Activated naive CD4-positive, alpha-beta T cell (primary cell): ENCODE data around the gene OPN1MW3.
"Not testable (repeated sequence)": the region's sequence is repeated elsewhere in the genome, so short reads cannot be mapped to it uniquely, and the experiment has no call there.

Experiments
- DNase-seq, 4 experiments: peaks; one replicate each; lab custom pipeline; 2025; lab: John Stamatoyannopoulos, UW

Gene OPN1MW3

DNA sequence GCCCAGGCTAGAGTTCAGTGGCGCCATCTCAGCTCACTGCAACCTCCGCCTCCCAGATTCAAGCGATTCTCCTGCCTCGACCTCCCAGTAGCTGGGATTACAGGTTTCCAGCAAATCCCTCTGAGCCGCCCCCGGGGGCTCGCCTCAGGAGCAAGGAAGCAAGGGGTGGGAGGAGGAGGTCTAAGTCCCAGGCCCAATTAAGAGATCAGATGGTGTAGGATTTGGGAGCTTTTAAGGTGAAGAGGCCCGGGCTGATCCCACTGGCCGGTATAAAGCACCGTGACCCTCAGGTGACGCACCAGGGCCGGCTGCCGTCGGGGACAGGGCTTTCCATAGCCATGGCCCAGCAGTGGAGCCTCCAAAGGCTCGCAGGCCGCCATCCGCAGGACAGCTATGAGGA, at the start of gene OPN1MW3:
Gene OPN1MW3 (plus strand): TSS at position 301 of the 400 bp plus-strand sequence. CDS start 38 bp downstream, at position 339.
- not testable (repeated sequence) for DNase-seq

DNA sequence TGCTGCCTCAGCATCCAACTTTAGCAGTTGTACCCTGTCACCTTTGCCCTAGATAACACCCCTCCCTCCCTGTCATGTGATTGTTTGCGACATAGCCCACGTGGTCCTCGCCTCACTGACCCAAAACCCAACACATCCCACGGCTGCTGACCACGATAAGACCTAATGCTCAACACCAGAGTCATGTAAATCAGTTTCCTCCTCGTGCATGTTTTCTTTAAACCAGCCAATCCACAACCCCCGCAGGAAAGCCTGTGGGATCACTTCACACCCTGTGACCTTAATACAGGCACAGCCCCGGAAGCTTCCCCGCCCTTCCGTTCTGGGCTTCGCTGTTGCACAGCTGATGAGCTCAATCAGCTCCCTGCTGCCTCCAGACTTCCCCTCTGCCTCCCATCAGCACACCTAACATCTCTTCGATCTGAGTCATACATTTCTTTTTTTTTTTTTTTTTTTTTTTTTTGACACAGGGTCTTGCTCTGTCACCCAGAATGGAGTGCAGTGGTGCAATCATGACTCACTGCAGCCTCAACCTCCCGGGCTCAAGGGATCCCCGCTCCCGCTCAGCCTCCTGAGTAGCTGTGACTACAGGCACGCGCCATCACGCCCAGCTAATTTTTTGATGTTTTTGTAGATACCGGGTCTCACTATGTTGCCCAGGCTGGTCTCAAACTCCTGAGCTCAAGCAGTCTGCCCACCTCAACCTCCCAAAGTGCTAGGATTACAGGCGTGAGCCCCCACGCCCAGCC, 47.5 kb upstream of the OPN1MW3 start:
- DNase-seq: not testable (repeated sequence)

DNA sequence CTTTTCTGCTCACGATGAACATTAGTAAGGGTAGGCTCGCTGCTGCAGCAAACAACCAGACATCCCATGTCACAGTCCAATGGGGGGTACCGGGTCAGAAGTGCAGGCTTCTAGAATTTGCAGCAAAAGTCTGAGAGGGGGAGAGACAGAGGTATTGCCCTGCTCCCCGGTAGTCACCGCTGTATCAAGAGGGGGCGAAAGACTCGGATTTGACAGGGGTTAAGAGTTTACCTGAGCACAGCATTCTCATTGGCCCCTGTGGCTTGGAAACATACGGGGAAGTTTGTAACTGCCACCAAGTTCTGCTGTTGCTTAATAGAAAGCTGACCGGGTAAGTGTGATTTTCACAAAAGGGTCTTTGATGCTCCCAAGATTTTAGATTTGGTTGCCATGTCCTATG, 46.3 kb upstream of the OPN1MW3 start:
- not testable (repeated sequence) for DNase-seq

DNA sequence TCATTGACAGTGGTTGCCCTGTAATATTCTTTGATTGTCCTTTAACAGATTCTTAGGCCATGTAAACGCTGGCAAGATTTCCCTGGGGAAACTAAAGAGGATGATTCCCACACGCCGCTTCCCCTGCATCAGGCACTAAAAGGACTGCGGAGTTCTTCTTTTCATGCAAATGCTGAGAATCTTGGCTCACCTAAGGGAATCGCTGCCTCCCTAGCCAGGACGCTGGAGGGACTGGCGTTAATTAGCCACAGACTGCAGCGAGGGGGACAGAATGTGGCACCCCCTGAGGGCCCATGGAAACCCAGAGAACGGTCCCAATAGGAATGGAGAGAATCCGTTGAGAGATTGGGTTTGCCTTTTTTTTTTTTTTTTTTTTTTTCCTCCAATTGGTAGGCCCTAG, 45.9 kb upstream of the OPN1MW3 start:
- not testable (repeated sequence) for DNase-seq

DNA sequence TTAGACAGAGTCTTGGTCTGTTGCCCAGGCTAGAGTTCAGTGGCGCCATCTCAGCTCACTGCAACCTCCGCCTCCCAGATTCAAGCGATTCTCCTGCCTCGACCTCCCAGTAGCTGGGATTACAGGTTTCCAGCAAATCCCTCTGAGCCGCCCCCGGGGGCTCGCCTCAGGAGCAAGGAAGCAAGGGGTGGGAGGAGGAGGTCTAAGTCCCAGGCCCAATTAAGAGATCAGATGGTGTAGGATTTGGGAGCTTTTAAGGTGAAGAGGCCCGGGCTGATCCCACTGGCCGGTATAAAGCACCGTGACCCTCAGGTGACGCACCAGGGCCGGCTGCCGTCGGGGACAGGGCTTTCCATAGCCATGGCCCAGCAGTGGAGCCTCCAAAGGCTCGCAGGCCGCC, 37.9 kb upstream of the OPN1MW3 start, which contains the start of gene OPN1MW2:
Gene OPN1MW2 (plus strand): TSS at position 301 of the 400 bp plus-strand sequence. CDS start 60 bp downstream, at position 361.
- not testable (repeated sequence) for DNase-seq

DNA sequence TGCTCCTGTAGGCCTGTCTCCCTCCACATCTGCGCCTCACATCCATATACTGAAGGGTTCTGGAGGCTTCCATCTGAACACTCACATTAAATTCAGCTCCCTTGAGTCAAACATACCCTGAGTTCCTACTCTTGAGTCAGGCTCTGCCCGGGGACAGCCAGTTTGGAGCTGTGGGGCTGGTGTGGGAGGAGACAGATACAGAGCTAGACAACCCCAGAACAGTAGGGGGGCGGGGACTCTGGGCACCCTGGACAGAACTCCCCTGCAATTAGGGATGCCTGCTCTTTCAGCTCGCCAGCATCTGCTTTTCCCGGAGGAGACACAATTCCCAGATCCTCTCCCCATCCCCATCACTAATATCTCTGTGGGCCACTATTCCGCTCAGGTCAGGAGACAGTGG, 32.1 kb upstream of the OPN1MW3 start:
- not testable (repeated sequence) for DNase-seq

DNA sequence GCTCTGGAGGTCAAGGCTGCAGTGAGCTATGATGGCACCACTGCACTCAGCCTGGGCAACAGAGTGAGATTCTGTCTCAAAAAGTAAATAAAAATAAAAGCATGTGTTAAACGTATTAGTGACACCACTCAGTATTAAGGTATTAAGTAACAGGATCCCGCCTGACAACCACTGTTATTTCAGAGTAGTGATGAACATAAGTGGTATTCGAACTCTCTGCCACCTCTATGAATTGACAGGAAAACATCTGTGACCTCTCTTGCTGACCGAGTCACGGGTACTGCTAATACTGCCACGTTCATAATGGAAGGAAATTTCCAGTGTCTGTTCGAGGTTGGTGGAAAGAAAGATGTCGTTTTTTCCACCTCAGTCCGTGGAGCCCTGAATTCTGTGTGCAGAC, 30.7 kb upstream of the OPN1MW3 start:
- DNase-seq: not testable (repeated sequence)

DNA sequence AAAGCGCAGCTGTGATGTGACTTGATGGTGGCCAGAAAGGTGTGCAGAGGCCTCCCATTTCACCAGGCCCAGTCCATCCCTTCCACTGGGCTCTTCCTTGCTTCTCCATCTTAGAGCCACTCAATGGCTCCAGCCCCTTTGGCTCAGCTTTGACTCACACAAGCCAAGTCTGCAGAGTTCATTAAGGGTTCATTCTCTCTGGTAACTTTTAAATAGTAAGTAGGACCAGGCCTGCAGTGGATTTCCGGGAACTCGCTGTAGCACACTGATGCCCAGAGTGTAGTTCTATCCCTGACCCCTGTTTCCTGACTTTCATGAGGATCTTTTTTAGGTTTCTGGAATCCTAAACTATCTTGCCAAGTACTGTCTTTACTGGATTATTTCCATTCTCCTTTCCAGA, 25.9 kb upstream of the OPN1MW3 start:
- not testable (repeated sequence) for DNase-seq

DNA sequence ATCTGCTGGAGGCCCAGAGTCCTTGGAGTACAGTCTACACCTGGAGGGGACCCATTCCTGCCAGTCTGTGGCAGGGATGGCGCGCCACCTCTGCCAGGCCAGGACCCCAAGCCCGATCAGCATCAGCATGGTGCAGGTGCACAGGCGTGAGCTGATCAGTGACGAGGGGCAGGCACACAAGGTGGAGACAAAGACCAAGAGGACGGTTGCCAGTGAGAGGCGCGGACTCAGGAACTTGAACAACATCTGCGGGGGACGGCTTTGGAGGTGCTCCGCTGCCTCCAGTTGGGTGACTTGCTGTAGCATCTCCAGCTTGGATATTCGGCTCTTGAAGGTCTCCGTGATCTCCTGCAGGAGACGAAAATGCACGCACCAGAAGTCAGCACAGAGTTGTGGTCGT, 23.8 kb upstream of the OPN1MW3 start:
- DNase-seq: not testable (repeated sequence)

DNA sequence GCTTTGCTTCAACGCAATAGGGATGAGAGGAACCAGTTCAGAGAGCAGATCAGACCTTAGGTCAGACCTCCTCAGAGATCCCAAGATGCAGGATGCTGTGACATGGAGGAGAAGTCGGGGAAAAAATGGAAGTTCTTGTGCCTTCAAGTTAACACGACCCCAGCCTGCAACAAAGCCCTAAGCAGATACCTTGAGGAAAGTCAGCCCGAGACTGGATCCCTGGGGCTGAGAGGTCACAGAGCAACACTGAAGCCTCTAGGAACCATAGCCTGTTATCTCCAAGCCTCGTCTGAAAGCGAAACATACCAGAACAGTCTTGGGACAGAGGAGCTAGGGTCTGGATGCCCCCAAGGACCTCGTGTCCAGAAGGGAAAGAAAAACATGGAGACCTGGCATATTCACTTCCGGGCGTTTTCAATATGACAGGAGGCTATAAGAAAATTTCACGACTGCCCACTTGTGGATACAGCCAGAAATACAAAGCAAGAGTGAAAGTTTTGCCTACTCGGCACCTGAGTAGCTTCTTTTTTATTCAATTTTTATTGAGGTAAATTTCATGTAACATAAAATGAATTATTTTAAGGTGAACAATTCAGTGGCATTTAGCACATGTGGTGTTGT, 18.3 kb upstream of the OPN1MW3 start:
- not testable (repeated sequence) for DNase-seq

DNA sequence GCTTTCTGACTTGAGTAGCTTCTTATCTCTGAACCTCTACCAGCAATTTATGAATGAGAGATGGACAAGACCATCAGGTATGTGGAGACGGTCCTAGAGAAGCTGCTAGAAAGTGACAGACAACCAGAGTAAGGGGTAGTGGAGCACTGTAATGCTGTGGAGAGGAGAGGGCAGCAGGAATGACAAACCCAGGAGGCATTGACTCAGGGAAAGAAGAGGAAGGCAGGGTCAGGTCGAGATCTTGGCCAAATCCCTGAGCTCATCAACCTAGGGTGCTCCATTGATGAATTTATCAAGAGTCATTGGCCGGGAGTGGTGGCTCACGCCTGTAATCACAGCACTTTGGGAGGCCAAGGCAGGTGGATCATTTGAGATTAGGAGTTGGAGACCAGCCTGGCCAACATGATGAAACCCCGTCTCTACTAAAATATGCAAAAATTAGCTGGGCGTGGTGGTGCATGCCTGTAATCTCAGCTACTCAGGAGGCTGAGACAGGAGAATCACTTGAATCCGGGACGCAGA, 17.3 kb upstream of the OPN1MW3 start:
- DNase-seq: not testable (repeated sequence)

DNA sequence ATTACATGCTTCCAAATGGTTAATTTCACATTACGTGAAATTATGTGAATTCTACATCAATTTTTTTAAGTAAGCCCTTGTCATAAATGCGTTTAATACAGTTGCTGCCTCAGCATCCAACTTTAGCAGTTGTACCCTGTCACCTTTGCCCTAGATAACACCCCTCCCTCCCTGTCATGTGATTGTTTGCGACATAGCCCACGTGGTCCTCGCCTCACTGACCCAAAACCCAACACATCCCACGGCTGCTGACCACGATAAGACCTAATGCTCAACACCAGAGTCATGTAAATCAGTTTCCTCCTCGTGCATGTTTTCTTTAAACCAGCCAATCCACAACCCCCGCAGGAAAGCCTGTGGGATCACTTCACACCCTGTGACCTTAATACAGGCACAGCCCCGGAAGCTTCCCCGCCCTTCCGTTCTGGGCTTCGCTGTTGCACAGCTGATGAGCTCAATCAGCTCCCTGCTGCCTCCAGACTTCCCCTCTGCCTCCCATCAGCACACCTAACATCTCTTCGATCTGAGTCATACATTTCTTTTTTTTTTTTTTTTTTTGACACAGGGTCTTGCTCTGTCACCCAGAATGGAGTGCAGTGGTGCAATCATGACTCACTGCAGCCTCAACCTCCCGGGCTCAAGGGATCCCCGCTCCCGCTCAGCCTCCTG, 9.9 kb upstream of the OPN1MW3 start:
- DNase-seq: not testable (repeated sequence)

DNA sequence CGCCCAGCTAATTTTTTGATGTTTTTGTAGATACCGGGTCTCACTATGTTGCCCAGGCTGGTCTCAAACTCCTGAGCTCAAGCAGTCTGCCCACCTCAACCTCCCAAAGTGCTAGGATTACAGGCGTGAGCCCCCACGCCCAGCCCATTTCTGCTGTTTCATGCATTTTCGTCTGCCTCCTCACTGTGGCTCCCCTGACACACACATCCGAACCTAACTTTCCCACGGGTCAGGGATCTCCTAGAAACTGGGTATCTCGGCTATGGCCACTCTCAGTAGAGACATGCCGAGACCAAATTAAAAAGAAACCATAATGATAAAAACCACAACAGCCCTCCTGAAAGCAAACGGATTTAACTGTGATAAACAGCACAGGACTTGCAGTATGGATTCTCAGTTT, 9.3 kb upstream of the OPN1MW3 start:
- not testable (repeated sequence) for DNase-seq

DNA sequence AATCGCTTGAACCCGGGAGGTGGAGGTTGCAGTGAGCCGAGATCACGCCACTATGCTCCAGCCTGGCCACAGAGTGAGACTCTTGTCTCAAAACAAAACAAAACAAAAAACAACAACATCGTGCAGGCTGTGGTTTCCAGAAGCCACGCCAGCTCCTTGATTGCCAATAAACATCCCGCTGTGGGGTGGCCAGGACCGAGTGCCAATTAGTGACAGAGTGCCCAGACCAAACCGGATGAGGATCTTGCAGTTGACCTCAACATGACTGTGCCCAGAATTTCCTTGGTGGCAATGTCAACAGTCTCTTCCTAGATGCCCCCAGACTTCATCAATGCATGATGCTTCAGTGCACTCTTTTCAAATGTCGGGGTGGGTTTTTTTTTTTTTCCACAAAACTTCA, 1.3 kb downstream of the OPN1MW3 start:
- not testable (repeated sequence) for DNase-seq

DNA sequence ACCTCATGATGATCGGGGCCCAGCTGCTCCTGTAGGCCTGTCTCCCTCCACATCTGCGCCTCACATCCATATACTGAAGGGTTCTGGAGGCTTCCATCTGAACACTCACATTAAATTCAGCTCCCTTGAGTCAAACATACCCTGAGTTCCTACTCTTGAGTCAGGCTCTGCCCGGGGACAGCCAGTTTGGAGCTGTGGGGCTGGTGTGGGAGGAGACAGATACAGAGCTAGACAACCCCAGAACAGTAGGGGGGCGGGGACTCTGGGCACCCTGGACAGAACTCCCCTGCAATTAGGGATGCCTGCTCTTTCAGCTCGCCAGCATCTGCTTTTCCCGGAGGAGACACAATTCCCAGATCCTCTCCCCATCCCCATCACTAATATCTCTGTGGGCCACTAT, 5.7 kb downstream of the OPN1MW3 start:
- DNase-seq: not testable (repeated sequence)

DNA sequence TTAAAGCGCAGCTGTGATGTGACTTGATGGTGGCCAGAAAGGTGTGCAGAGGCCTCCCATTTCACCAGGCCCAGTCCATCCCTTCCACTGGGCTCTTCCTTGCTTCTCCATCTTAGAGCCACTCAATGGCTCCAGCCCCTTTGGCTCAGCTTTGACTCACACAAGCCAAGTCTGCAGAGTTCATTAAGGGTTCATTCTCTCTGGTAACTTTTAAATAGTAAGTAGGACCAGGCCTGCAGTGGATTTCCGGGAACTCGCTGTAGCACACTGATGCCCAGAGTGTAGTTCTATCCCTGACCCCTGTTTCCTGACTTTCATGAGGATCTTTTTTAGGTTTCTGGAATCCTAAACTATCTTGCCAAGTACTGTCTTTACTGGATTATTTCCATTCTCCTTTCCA, 11.9 kb downstream of the OPN1MW3 start:
- DNase-seq: not testable (repeated sequence)

DNA sequence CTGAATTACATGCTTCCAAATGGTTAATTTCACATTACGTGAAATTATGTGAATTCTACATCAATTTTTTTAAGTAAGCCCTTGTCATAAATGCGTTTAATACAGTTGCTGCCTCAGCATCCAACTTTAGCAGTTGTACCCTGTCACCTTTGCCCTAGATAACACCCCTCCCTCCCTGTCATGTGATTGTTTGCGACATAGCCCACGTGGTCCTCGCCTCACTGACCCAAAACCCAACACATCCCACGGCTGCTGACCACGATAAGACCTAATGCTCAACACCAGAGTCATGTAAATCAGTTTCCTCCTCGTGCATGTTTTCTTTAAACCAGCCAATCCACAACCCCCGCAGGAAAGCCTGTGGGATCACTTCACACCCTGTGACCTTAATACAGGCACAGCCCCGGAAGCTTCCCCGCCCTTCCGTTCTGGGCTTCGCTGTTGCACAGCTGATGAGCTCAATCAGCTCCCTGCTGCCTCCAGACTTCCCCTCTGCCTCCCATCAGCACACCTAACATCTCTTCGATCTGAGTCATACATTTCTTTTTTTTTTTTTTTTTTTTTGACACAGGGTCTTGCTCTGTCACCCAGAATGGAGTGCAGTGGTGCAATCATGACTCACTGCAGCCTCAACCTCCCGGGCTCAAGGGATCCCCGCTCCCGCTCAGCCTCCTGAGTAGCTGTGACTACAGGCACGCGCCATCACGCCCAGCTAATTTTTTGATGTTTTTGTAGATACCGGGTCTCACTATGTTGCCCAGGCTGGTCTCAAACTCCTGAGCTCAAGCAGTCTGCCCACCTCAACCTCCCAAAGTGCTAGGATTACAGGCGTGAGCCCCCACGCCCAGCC, 27.3 kb downstream of the OPN1MW3 start:
- not testable (repeated sequence) for DNase-seq

DNA sequence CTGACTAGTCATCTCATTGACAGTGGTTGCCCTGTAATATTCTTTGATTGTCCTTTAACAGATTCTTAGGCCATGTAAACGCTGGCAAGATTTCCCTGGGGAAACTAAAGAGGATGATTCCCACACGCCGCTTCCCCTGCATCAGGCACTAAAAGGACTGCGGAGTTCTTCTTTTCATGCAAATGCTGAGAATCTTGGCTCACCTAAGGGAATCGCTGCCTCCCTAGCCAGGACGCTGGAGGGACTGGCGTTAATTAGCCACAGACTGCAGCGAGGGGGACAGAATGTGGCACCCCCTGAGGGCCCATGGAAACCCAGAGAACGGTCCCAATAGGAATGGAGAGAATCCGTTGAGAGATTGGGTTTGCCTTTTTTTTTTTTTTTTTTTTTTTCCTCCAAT, 29.0 kb downstream of the OPN1MW3 start:
- not testable (repeated sequence) for DNase-seq

DNA sequence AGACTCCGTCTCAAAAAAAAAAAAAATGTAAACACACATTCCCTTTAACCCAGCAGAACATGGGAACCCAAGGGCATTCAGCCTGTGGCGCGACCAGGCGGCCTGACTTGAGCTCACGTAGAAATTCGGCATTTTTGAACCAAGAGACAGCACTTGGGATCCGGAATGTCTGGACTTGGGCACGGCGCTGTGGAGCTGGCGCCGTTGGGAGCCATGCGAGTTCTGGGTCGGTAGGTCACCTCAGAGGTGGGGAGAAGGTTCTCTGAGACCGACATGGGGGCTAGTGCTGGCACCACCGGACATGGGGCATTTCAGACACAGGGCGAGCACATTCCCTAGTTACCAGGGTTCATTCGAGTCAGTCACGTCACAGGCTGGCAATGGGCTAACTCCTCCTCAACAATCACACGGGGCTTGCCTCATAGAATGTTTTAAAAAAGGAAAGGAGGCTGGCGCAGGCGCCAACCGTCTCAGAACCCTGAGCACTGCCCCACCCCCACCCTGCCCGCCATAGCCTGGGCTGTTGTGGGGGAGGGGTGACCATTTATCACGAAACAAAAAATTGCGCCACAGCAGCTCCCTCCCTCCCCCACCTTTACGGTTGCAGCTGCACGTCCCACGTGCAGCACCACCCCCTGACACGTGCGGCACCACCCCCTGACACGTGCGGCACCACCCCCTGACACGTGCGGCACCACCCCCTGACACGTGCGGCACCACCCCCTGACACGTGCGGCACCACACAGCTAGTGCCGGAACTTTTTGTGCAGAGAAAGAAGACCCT, 37.6 kb downstream of the OPN1MW3 start, which contains the start of gene TEX28:
Gene TEX28 (minus strand): TSS at position 334 of the 784 bp plus-strand sequence. CDS start 3,007 bp downstream, outside the sequence.
- no peak for DNase-seq

DNA sequence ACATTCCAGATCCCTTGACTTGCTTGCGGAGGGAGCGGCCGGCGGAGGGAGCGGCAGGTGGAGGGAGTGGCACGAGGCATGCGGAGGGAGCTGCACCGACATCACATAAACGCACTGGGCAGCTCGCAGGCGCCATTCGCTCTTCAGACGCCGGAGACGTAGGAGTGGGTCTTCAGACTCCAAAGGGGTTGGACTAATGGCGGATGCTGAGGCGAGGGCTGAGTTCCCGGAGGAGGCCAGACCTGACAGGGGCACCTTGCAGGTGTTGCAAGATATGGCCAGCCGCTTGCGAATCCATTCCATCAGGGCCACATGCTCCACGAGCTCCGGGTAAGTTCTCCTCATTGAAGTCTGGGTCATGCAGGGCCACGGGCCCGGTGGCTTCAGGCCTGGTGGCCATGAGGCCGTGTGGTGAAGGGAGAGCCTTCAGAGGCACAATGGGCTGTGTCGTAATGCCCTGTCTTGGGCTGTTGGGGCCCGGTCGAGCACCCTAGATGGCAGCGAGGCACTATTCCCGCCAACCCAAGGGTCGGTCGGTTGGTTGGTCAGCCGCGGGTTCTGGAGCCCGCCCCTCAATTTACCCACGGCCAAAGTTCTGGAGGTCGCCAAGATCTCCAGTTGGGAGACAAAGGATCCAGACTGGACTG, 38.4 kb downstream of the OPN1MW3 start, which contains the start of gene TKTL1:
Gene TKTL1 (plus strand): TSS at position 132 of the 647 bp plus-strand sequence. CDS start 65 bp downstream, at position 197.
- DNase-seq: no peak
